D721Med (cell line): ENCODE measurements around the gene CELSR3.
A peak's percentile ranks its signal among the peaks of the same experiment; 100 is the strongest.

Source experiments
- DNase-seq: peaks from one replicate; pipeline ENCODE4 v3.0.0; 2011; ENCODE audit warnings: low spot score; ENCODE audit not compliant: insufficient read length
- FAIRE-seq: peaks from 2 replicates; lab custom pipeline; 2011; peaks lifted over from hg19 to GRCh38; lab: Jason Lieb, UNC
- TF ChIP-seq, protein P1 (sequence below): IDR thresholded peaks from 2 replicates; pipeline ENCODE4 v1.5.1; 2012; ENCODE audit warnings: mild to moderate bottlenecking, control low read depth; ENCODE audit not compliant: insufficient read depth; ENCODE audit errors: missing control alignments

The CELSR3 gene

DNA sequence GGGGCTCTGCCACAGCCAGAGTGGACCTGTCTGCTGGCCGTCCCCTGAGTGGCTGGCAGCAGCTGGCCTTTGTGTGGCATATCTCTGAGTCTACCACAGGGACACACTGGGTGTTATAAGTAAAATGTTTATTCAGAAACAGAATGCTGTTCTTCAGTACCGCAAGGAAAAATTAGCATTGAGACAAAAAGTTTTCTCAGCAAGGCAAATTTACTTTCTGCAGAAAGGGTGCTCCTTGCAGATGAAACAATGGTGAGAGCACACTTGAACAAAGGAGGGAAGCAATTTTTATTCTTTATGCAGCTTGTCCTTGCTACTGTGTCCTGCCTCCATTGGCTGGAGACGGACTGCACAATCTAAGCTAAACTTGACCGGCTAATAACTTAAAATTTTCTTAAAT lies 45.1 kb downstream of the CELSR3 start:
- TF ChIP-seq, protein P1, sequence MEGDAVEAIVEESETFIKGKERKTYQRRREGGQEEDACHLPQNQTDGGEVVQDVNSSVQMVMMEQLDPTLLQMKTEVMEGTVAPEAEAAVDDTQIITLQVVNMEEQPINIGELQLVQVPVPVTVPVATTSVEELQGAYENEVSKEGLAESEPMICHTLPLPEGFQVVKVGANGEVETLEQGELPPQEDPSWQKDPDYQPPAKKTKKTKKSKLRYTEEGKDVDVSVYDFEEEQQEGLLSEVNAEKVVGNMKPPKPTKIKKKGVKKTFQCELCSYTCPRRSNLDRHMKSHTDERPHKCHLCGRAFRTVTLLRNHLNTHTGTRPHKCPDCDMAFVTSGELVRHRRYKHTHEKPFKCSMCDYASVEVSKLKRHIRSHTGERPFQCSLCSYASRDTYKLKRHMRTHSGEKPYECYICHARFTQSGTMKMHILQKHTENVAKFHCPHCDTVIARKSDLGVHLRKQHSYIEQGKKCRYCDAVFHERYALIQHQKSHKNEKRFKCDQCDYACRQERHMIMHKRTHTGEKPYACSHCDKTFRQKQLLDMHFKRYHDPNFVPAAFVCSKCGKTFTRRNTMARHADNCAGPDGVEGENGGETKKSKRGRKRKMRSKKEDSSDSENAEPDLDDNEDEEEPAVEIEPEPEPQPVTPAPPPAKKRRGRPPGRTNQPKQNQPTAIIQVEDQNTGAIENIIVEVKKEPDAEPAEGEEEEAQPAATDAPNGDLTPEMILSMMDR = no peak
- DNase-seq (no peak), FAIRE-seq (no peak)

DNA sequence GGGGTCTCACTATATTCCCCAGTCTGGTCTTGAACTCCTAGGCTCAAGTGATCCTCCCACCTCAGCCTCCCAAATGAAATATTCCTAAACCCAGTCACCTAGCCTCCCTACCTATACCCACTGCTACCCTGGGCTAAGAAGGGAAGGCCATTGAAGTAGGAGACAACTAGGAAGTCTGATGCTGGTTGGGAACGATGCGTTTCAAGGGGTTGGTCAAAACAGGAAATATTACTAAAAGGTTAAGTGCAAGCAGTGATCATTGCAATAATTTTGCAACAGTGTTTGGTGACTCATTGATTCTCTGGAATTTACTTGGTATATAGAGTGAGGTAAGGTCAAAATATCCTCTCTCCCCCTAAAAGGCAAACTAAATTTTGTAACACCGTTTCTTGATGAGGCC lies 48.6 kb downstream of the CELSR3 start:
- no peak for FAIRE-seq
- DNase-seq = no peak
- TF ChIP-seq, protein P1 = no peak

DNA sequence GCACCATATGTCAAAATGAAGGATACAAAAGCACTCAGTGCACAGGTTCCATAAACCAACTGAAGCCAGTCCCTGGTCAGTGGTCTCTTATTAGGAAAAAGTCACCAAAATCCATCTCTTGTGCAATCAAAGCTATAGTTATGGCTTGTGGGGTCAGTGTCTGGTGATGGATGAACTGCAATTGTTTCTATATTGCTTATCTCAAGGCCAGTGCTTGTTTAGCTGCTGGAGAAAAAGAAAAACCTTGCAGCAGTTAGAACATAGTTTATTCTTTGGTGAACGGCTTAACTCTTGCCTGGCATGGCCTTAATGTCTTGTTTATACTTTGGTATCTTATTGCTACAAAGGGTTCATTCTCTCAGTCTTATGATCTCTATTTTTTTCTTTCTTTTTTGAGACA lies 50.4 kb downstream of the CELSR3 start:
- no peak for FAIRE-seq
- TF ChIP-seq, protein P1 = no peak

DNA sequence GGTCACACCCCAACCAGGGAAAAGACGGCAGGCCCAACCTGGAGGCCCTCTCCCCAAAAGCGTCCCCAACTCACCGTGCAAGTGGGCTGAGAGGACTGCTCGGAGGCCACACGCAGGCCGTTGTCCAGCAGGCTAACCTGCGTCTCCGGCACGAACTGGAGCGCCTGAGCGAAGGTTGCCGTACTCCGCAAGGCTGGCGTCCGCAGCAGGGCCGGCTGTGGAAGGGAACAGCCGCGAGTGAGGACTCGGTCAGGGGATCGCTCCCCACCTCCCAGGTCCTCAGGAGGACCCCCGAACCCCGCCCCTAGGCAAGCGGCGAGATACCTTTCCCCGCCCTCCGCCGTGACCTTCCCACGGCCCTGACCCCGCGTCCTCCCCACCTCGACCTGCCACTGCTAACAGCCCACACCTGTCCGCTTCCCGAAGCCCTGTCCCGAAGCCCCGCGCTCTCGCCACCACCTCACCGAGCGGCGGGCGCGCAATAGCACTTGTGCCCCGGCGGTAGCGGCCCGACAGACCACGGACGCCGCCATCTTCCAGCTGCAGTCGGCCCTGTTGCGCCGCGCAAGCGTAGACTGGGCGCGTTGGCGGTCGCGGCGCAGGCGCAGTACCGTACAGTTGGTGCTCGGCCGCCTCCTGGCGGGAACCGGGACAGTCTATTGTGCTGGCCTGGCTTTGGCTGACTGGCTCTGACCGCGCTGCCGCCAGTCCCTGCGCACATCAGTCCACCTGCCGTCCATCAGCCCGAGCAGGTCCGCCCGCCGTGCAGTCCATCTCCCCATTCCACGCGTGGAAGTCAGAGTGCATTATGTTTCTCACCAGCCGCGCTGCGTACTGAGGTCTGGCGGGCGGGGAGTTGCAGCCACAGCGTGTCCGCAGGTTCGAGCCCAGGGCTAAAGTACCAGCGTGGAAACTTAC lies 53.3 kb downstream of the CELSR3 start, which contains the start of gene UQCRC1:
Gene UQCRC1, minus strand, starts transcription at position 559 of the 918 bp plus-strand sequence. Its CDS starts 26 bp downstream, at position 533.
- DNase-seq (peak; percentile 89), FAIRE-seq (no peak)
- TF ChIP-seq, protein P1 = peak; percentile 57

More for the DNA sequence above, 50.4 kb downstream of the CELSR3 start:
- DNase-seq = no peak

DNA sequence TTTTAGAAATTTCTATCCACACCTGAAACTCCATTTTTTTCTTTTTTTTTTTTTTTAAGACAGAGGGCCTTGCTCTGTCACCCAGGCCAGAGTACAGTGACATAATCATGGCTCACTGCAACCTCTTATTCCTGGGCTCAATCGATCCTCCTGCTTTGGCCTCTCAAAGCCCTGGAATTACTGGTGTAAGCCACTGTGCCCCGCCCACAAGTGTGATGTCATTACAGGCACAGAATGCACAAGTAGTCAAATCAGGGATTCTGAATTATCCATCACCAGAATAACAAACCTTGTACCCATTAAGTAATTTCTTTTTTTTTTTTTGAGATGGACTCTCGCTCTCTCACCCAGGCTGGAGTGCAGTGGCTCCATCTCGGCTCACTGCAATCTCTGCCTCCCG lies 55.2 kb downstream of the CELSR3 start:
- FAIRE-seq = no peak
- TF ChIP-seq, protein P1 = no peak
- DNase-seq = no peak

DNA sequence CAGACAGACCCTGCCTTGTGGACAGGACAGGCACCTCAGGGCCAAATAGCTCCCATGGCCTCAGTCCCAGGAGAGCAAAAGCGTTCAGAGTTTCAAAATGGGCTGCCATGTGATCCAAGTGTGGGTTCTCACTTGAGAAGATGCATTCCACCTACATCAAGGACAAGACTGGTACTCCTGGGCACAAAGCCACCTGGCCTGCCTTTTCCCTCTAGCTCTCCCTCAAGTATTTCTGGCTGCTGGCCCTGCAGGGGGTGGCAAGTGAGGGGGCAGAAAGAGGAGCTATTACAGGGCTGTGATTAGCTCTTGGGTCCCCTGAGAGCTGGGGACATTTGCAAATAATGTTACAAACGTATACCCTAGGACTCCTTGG lies 61.1 kb downstream of the CELSR3 start:
- TF ChIP-seq, protein P1 = no peak
- DNase-seq (no peak), FAIRE-seq (no peak)
